Endothelial cell of umbilical vein (primary cell): Measurements from ENCODE around the gene ANAPC13. TPM values are rescaled to one million over a fixed set of nuclear protein-coding genes. Genes with fewer than 3 reads are reported as not detected.
A peak's percentile ranks its signal among the peaks of the same experiment; 100 is the strongest.

Experiments used
- BruUV-seq: library from RNA; stranded (reverse); fragments of 400-500 nt; replicated peaks from 2 replicates; lab custom pipeline; 2021; lab: Mats Ljungman, UMichigan
- CTCF ChIA-PET: fragments of 300-600, 350-600 bp; sonication (Branson Sonifier 250); formaldehyde crosslinking; loops from one replicate; lab custom pipeline; 2021; ENCODE audit warnings: antibody characterized with exemption, inconsistent platforms; lab: Charles Lee
- POLR2A ChIA-PET: fragments of 300-600, 350-600 bp; sonication (Branson Sonifier 250); formaldehyde crosslinking; loops from one replicate; lab custom pipeline; 2021; ENCODE audit warnings: antibody characterized with exemption, inconsistent platforms; lab: Charles Lee
- DNase-seq: peaks from one replicate; pipeline ENCODE4 v3.0.0-alpha.2; 2011; ENCODE audit warnings: low read depth, low spot score
- FAIRE-seq: peaks from 2 replicates; lab custom pipeline; 2011; peaks lifted over from hg19 to GRCh38; lab: Jason Lieb, UNC
- H2AFZ ChIP-seq: 2 replicates; pipeline ENCODE4 v1.6.0; 2012; ENCODE audit warnings: low read depth, low read length, control low read depth, inconsistent platforms
- H3K27ac ChIP-seq: 2 replicates; pipeline ENCODE4 v1.5.1; 2011; ENCODE audit warnings: low read depth, mild to moderate bottlenecking, control low read depth, low read length, moderate library complexity; ENCODE audit not compliant: insufficient read depth
- H3K27me3 ChIP-seq, 2 experiments: 2 replicates each; pipeline versions ENCODE4 v1.6.0 to v1.6.1; 2011; ENCODE audit warnings: low read length in 2 of 2, mixed read lengths in 1 of 2; ENCODE audit not compliant: control insufficient read depth in 2 of 2, insufficient read depth in 2 of 2
- H3K36me3 ChIP-seq, 2 experiments: 2 replicates in 1 of 2; 3 replicates in 1 of 2; pipeline ENCODE4 v1.5.1; 2011; ENCODE audit warnings: low read length in 2 of 2, mild to moderate bottlenecking in 1 of 2, moderate library complexity in 1 of 2; ENCODE audit not compliant: control insufficient read depth in 2 of 2, insufficient read depth in 2 of 2; ENCODE audit errors: extremely low read depth in 1 of 2
- H3K4me1 ChIP-seq: 3 replicates; pipeline ENCODE4 v1.5.1; 2011; ENCODE audit warnings: mild to moderate bottlenecking, low read length; ENCODE audit not compliant: control insufficient read depth, insufficient read depth; ENCODE audit errors: extremely low read depth
- H3K4me2 ChIP-seq: 2 replicates; pipeline ENCODE4 v1.6.1; 2011; ENCODE audit warnings: low read length, control low read depth, mixed read lengths; ENCODE audit not compliant: insufficient read depth
- H3K4me3 ChIP-seq, 3 experiments: fragments of 200-600 bp in 1 of 3; sonication (generic), shearing (Covaris generic) in 1 of 3; replicated peaks in 1 of 3; 2 replicates each; pipeline ENCODE4 v1.5.1; 2011 to 2016; ENCODE audit warnings: control low read depth in 3 of 3, low read length in 3 of 3, mild to moderate bottlenecking in 2 of 3, inconsistent platforms in 1 of 3, low read depth in 1 of 3, moderate library complexity in 1 of 3; ENCODE audit not compliant: insufficient read depth in 1 of 3
- H3K79me2 ChIP-seq: 2 replicates; pipeline ENCODE4 v1.6.0; 2012; ENCODE audit warnings: low read length, inconsistent platforms; ENCODE audit not compliant: control insufficient read depth, insufficient read depth
- H3K9ac ChIP-seq: replicated peaks from 2 replicates; pipeline ENCODE3; 2011; ENCODE audit warnings: low read length, control low read depth; ENCODE audit not compliant: insufficient read depth; ENCODE audit errors: extremely low read depth
- H3K9me1 ChIP-seq: replicated peaks from 3 replicates; pipeline ENCODE4 v1.6.0; 2011; ENCODE audit warnings: mild to moderate bottlenecking, low read length; ENCODE audit not compliant: control insufficient read depth, insufficient read depth; ENCODE audit errors: extremely low read depth
- H3K9me3 ChIP-seq: replicated peaks from 2 replicates; pipeline ENCODE4 v1.5.1; 2012; ENCODE audit warnings: low read length, inconsistent platforms; ENCODE audit not compliant: control insufficient read depth, insufficient read depth
- H4K20me1 ChIP-seq: replicated peaks from 2 replicates; pipeline ENCODE3; 2011; ENCODE audit warnings: mild to moderate bottlenecking, low read length; ENCODE audit not compliant: control insufficient read depth, insufficient read depth; ENCODE audit errors: extremely low read depth
- EZH2 ChIP-seq: IDR thresholded peaks from 2 replicates; pipeline ENCODE4 v1.6.1; 2012; ENCODE audit warnings: borderline replicate concordance, low read depth, mild to moderate bottlenecking, moderate library complexity, low read length, inconsistent platforms; ENCODE audit not compliant: severe bottlenecking
- FOS ChIP-seq: IDR thresholded peaks from 2 replicates; pipeline ENCODE4 v1.6.1; 2011; ENCODE audit warnings: mild to moderate bottlenecking, low read length, moderate library complexity, borderline replicate concordance; ENCODE audit not compliant: insufficient read depth
- GATA2 ChIP-seq: IDR thresholded peaks from 2 replicates; pipeline ENCODE4 v1.7.0; 2011; ENCODE audit warnings: low read depth, mild to moderate bottlenecking, moderate library complexity, mixed read lengths, low read length; ENCODE audit not compliant: insufficient read length, insufficient read depth
- JUN ChIP-seq: IDR thresholded peaks from 2 replicates; pipeline ENCODE4 v1.6.1; 2011; ENCODE audit warnings: borderline replicate concordance, low read depth; ENCODE audit not compliant: insufficient read length, insufficient read depth
- MYC ChIP-seq: IDR thresholded peaks from one replicate; pipeline ENCODE4 v1.6.1; 2011; ENCODE audit warnings: mild to moderate bottlenecking, low read depth, low read length
- POLR2A ChIP-seq: IDR thresholded peaks from 2 replicates; pipeline ENCODE4 v1.6.1; 2012; ENCODE audit warnings: low read depth, mild to moderate bottlenecking, control low read depth, low read length
- POLR2AphosphoS5 ChIP-seq: IDR thresholded peaks from 2 replicates; pipeline ENCODE4 v1.6.1; 2012; ENCODE audit warnings: low read depth, mild to moderate bottlenecking, control low read depth, low read length, moderate library complexity; ENCODE audit not compliant: insufficient read depth
- dilution Hi-C: fragments of 300-500 bp; cut with MboI; formaldehyde crosslinking; loops from one replicate; pipeline ENCODE4 v1.15.0; 2019; ENCODE audit warnings: low sequenced_read_pairs; ENCODE audit not compliant: extremely low pct_ligation_motif_present
- intact Hi-C: fragments of 100-400 bp; cut with micrococcal nuclease; formaldehyde crosslinking; loops from one replicate; pipeline ENCODE4 v1.10.0; 2022
- polyA plus RNA-seq, 4 experiments: library from polyadenylated mRNA; depleted of rRNA in 3 of 4; stranded (reverse) in 3 of 4; unstranded in 1 of 4; fragments of >200 nt; gene quantifications; 2 replicates each; pipeline versions ENCODE4 v1.2.1 to v1.2.3, GENCODE V29; 2011 to 2012; ENCODE audit warnings: missing spikeins in 1 of 4
- total RNA-seq: library from RNA; stranded (reverse); gene quantifications from 2 replicates; pipeline ENCODE4 v1.2.3, GENCODE V29; 2021
- TF ChIP-seq, protein P1 (sequence below), 2 donors: IDR thresholded peaks; 1 replicate in 1 of 2; 2 replicates in 1 of 2; pipeline ENCODE4 v1.5.1; 2011; ENCODE audit warnings: low read length in 2 of 2, mild to moderate bottlenecking in 2 of 2, moderate library complexity in 2 of 2, control low read depth in 1 of 2, inconsistent platforms in 1 of 2, low read depth in 1 of 2; ENCODE audit not compliant: insufficient read depth in 1 of 2; ENCODE audit errors: extremely low read depth in 1 of 2
- TF ChIP-seq, protein P2 (sequence below): IDR thresholded peaks from 2 replicates; pipeline ENCODE4 v1.6.1; 2011; ENCODE audit not compliant: insufficient read depth, insufficient read length

ANAPC13 gene
- total and polyA plus RNA-seq, 2 donors (not counting 3 experiments of a cell fraction or from before 2014, with no cell fraction given) = 48.4 to 50.8 TPM

- H3K9ac ChIP-seq = no peak overlapping the region
- H3K79me2 ChIP-seq = no peaks in the 10 kb centered on the region
- TF ChIP-seq MYC = no peak
- TF ChIP-seq JUN = no peak
- no peak for TF ChIP-seq POLR2AphosphoS5
- TF ChIP-seq, protein P1, sequence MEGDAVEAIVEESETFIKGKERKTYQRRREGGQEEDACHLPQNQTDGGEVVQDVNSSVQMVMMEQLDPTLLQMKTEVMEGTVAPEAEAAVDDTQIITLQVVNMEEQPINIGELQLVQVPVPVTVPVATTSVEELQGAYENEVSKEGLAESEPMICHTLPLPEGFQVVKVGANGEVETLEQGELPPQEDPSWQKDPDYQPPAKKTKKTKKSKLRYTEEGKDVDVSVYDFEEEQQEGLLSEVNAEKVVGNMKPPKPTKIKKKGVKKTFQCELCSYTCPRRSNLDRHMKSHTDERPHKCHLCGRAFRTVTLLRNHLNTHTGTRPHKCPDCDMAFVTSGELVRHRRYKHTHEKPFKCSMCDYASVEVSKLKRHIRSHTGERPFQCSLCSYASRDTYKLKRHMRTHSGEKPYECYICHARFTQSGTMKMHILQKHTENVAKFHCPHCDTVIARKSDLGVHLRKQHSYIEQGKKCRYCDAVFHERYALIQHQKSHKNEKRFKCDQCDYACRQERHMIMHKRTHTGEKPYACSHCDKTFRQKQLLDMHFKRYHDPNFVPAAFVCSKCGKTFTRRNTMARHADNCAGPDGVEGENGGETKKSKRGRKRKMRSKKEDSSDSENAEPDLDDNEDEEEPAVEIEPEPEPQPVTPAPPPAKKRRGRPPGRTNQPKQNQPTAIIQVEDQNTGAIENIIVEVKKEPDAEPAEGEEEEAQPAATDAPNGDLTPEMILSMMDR (IDR thresholded peaks at IDR 0.05; ENCODE audit: extremely low read depth in 1 of 2, insufficient read depth in 1 of 2, low read depth in 1 of 2, low read length in 2 of 2) = no peak
- POLR2A ChIA-PET = no interaction called here
- no peak overlapping the region for H3K4me2 ChIP-seq
- peaks cover 0 to 3% of the 10 kb centered on the region in 2 experiments for H3K27me3 ChIP-seq
- no peak for FAIRE-seq
- no peaks in the 10 kb centered on the region for H3K9me1 ChIP-seq
- H4K20me1 ChIP-seq = no peaks in the 10 kb centered on the region
- H3K9me3 ChIP-seq = no peaks in the 10 kb centered on the region
- H2AFZ ChIP-seq = no peak overlapping the region
- CTCF ChIA-PET = interaction anchor here (0.9 to 1.9 kb wide), 3 partner anchors 21 to 141 kb away, joined by 3 to 8 read pairs (median 5); no protein-coding TSS in a partner anchor
- H3K4me3 ChIP-seq = no peak overlapping the region
- H3K36me3 ChIP-seq = no peaks in the 10 kb centered on the region
- H3K27ac ChIP-seq = no peak overlapping the region
- intact Hi-C loops (loop anchor here (1.0 kb wide), 1 partner anchor 140 kb away; no protein-coding TSS in a partner anchor), dilution Hi-C loops (no loop called here)
- no peak for DNase-seq
- H3K4me1 ChIP-seq = peaks cover 23% of the 10 kb centered on the region
- no TSS peak for BruUV-seq
Observed at GRCh38 chr3:134448664-134449063, 37.1 kb downstream of the ANAPC13 start.

GRCh38 chr3:134447351-134447750 lies 38.4 kb downstream of the ANAPC13 start:
- no peaks in the 10 kb centered on the region for H3K79me2 ChIP-seq
- H2AFZ ChIP-seq = no peak overlapping the region
- ChIA-PET POLR2A (no interaction called here), CTCF (interaction anchor here (1.0 to 1.4 kb wide), 3 partner anchors 18 to 138 kb away, joined by 3 read pairs; partner anchors contain the start of gene AMOTL2)
- TF ChIP-seq MYC (no peak), EZH2 (no peak), JUN (no peak), GATA2 (no peak), FOS (no peak), POLR2AphosphoS5 (no peak), POLR2A (no peak)
- TF ChIP-seq, protein P2, sequence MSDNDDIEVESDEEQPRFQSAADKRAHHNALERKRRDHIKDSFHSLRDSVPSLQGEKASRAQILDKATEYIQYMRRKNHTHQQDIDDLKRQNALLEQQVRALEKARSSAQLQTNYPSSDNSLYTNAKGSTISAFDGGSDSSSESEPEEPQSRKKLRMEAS = no peak
- TF ChIP-seq, protein P1 (IDR thresholded peaks at IDR 0.05; ENCODE audit: extremely low read depth in 1 of 2, insufficient read depth in 1 of 2, low read depth in 1 of 2, low read length in 2 of 2) = no peak
- dilution Hi-C loops = no loop called here
- FAIRE-seq = no peak
- no peaks in the 10 kb centered on the region for H4K20me1 ChIP-seq
- H3K9me1 ChIP-seq = no peaks in the 10 kb centered on the region
- H3K36me3 ChIP-seq = no peaks in the 10 kb centered on the region
- intact Hi-C loops = loop anchor here (2.0 kb wide), 1 partner anchor 21 kb away; no protein-coding TSS in a partner anchor
- no peaks in the 10 kb centered on the region for H3K27me3 ChIP-seq
- H3K4me1 ChIP-seq = peaks cover 23% of the 10 kb centered on the region
- H3K4me3 ChIP-seq = no peak overlapping the region
- peak; percentile 54 for DNase-seq
- H3K9me3 ChIP-seq = no peaks in the 10 kb centered on the region
- no peak overlapping the region for H3K9ac ChIP-seq
- H3K4me2 ChIP-seq = no peak overlapping the region
- BruUV-seq = no TSS peak
- H3K27ac ChIP-seq = no peak overlapping the region
